Peyer's patch (tissue), 4 donors: ENCODE data around the gene ERO1B. TPM values are rescaled to one million over a fixed set of nuclear protein-coding genes. Genes with fewer than 3 reads are reported as not detected.

Experiments used
- DNase-seq, 3 donors: peaks; one replicate each; pipeline ENCODE4 v3.0.0-alpha.2; 2017 to 2019
- H3K27ac ChIP-seq, 4 donors: fragments of 200-600 bp; sonication (generic); one replicate each; pipeline ENCODE4 v1.5.1; 2016 to 2019
- H3K27me3 ChIP-seq, 2 donors: fragments of 200-600 bp; sonication (generic); one replicate each; pipeline ENCODE4 v1.5.1; 2019
- H3K36me3 ChIP-seq, 3 donors: fragments of 200-600 bp; sonication (generic); one replicate each; pipeline ENCODE4 v1.5.1; 2016 to 2019
- H3K4me1 ChIP-seq, 4 donors: fragments of 200-600 bp; sonication (generic); one replicate each; pipeline ENCODE4 v1.5.1; 2016 to 2019
- H3K4me3 ChIP-seq, 4 donors: fragments of 200-600 bp; sonication (generic); 1 replicate in 3 of 4; 2 replicates in 1 of 4; pipeline ENCODE4 v1.5.1; 2016 to 2019; ENCODE audit warnings: mild to moderate bottlenecking in 1 of 4
- H3K9me3 ChIP-seq, 4 donors: fragments of 200-600 bp; sonication (generic); one replicate each; pipeline ENCODE4 v1.5.1; 2016 to 2019; ENCODE audit warnings: mild to moderate bottlenecking in 1 of 4
- CTCF ChIP-seq, 6 experiments: fragments of 450-650 bp in 4 of 6; fragments of 200-600 bp in 2 of 6; sonication (generic) in 1 of 6; IDR thresholded peaks; one replicate each; pipeline ENCODE4 v1.5.1; 2017 to 2019; ENCODE audit warnings: antibody characterized with exemption in 6 of 6, mild to moderate bottlenecking in 3 of 6, moderate library complexity in 1 of 6
- POLR2A ChIP-seq, 2 donors: fragments of 450-650 bp; IDR thresholded peaks; one replicate each; pipeline ENCODE4 v1.5.1; 2017; ENCODE audit warnings: antibody characterized with exemption in 2 of 2, mild to moderate bottlenecking in 2 of 2, moderate library complexity in 2 of 2
- total RNA-seq, 4 donors: library from RNA; depleted of rRNA; stranded (reverse); fragments of >200 nt; gene quantifications; one replicate each; pipeline ENCODE4 v1.1.0, GENCODE V29; 2016

ERO1B gene
- total RNA-seq, 4 donors from 2014 or later, result 5.2 to 44.6 (median 7.9) TPM

- H3K27me3 ChIP-seq, result no peaks in the 10 kb centered on the region
- no peaks in the 10 kb centered on the region for H3K9me3 ChIP-seq
- H3K27ac ChIP-seq, result no peak overlapping the region
- H3K36me3 ChIP-seq, result no peaks in the 10 kb centered on the region
- TF ChIP-seq CTCF (IDR thresholded peaks at IDR 0.05) (no peak), POLR2A (IDR thresholded peaks at IDR 0.05) (no peak)
- no peak overlapping the region for H3K4me3 ChIP-seq
- H3K4me1 ChIP-seq, result no peaks in the 10 kb centered on the region
- no peak for DNase-seq
These were observed 22.9 kb upstream of the ERO1B start for GRCh38 chr1:236304682-236305081.

GRCh38 chr1:236303675-236304074 is 21.9 kb upstream of the ERO1B start:
- no peak for DNase-seq
- Histone ChIP-seq H3K9me3 (no peaks in the 10 kb centered on the region), H3K27me3 (no peaks in the 10 kb centered on the region), H3K36me3 (no peaks in the 10 kb centered on the region), H3K27ac (no peak overlapping the region), H3K4me3 (no peak overlapping the region), H3K4me1 (no peaks in the 10 kb centered on the region)
- TF ChIP-seq CTCF (IDR thresholded peaks at IDR 0.05), result no peak
- no peak for TF ChIP-seq POLR2A (IDR thresholded peaks at IDR 0.05)

- H3K4me3 ChIP-seq, result no peak overlapping the region
- H3K9me3 ChIP-seq, result no peaks in the 10 kb centered on the region
- no peaks in the 10 kb centered on the region for H3K4me1 ChIP-seq
- DNase-seq, result no peak
- H3K27me3 ChIP-seq, result no peaks in the 10 kb centered on the region
- TF ChIP-seq POLR2A (IDR thresholded peaks at IDR 0.05), result no peak
- H3K27ac ChIP-seq, result no peak overlapping the region
- no peaks in the 10 kb centered on the region for H3K36me3 ChIP-seq
These were observed 21.2 kb upstream of the ERO1B start for GRCh38 chr1:236302941-236303340.

- TF ChIP-seq POLR2A (IDR thresholded peaks at IDR 0.05) (no peak), CTCF (IDR thresholded peaks at IDR 0.05) (no peak)
- no peaks in the 10 kb centered on the region for H3K9me3 ChIP-seq
- no peaks in the 10 kb centered on the region for H3K4me1 ChIP-seq
- DNase-seq, result no peak
- H3K36me3 ChIP-seq, result no peaks in the 10 kb centered on the region
- H3K27ac ChIP-seq, result no peak overlapping the region
- H3K27me3 ChIP-seq, result no peaks in the 10 kb centered on the region
- H3K4me3 ChIP-seq, result no peak overlapping the region
These were observed 20.2 kb upstream of the ERO1B start for GRCh38 chr1:236301958-236302335.

- H3K9me3 ChIP-seq, result no peaks in the 10 kb centered on the region
- no peaks in the 10 kb centered on the region for H3K4me1 ChIP-seq
- TF ChIP-seq POLR2A (IDR thresholded peaks at IDR 0.05) (no peak), CTCF (IDR thresholded peaks at IDR 0.05) (no peak)
- H3K4me3 ChIP-seq, result no peak overlapping the region
- H3K27me3 ChIP-seq, result no peaks in the 10 kb centered on the region
- H3K27ac ChIP-seq, result no peak overlapping the region
- DNase-seq, result no peak
- no peaks in the 10 kb centered on the region for H3K36me3 ChIP-seq
These were observed 19.6 kb upstream of the ERO1B start for GRCh38 chr1:236301080-236301957.

GRCh38 chr1:236297161-236297560 is 15.4 kb upstream of the ERO1B start:
- no peak for DNase-seq
- TF ChIP-seq POLR2A (IDR thresholded peaks at IDR 0.05) (no peak), CTCF (IDR thresholded peaks at IDR 0.05) (no peak)
- no peaks in the 10 kb centered on the region for H3K4me1 ChIP-seq
- no peak overlapping the region for H3K27ac ChIP-seq
- H3K4me3 ChIP-seq, result no peak overlapping the region
- no peaks in the 10 kb centered on the region for H3K27me3 ChIP-seq
- no peaks in the 10 kb centered on the region for H3K36me3 ChIP-seq
- no peaks in the 10 kb centered on the region for H3K9me3 ChIP-seq
